ENCODE measurements around the gene ANAPC15. TPM values are rescaled to one million over a fixed set of nuclear protein-coding genes. Genes with fewer than 3 reads are reported as not detected.

Gene ANAPC15
- total and polyA plus RNA-seq, 2 of the 13 experiments (the other 11 are each of a cell fraction or from before 2014, with no cell fraction given), result 18.8 to 25.7 TPM

- TF ChIP-seq ZHX1 (CRISPR knock-in tag; IDR thresholded peaks at IDR 0.05; ENCODE audit: low read depth) (peak; percentile 55; the same call in 1 of the 2 replicates), ZBTB44 (CRISPR knock-in tag; IDR thresholded peaks at IDR 0.05) (no peak), HDAC1 (CRISPR knock-in tag; IDR thresholded peaks at IDR 0.05) (peak; percentile 88), MLX (CRISPR knock-in tag; IDR thresholded peaks at IDR 0.05) (no peak), XBP1 (CRISPR knock-in tag; IDR thresholded peaks at IDR 0.05) (no peak), NBN (conservative IDR thresholded peaks at IDR 0.05) (no peak), SIX4 (CRISPR knock-in tag; IDR thresholded peaks at IDR 0.05) (no peak), PRDM4 (CRISPR knock-in tag; IDR thresholded peaks at IDR 0.05; ENCODE audit: borderline replicate concordance) (no peak), ZMYM4 (CRISPR knock-in tag; IDR thresholded peaks at IDR 0.05) (peak; percentile 51; the same call in 1 of the 2 replicates), ZNF709 (CRISPR knock-in tag; IDR thresholded peaks at IDR 0.05) (no peak), ZNF552 (CRISPR knock-in tag; IDR thresholded peaks at IDR 0.05; ENCODE audit: borderline replicate concordance) (no peak), ZBTB7A (CRISPR knock-in tag; IDR thresholded peaks at IDR 0.05) (no peak), ZMYM3 (CRISPR knock-in tag; IDR thresholded peaks at IDR 0.05) (peak; percentile 34; the same call in 1 of the 2 replicates)
Measured at GRCh38 chr11:72080326-72081183, 31.9 kb downstream of the ANAPC15 start, which contains the start of the genes LRRC51 and NUMA1 (continued).
